Measurements from ENCODE around the gene GGACT.
A peak's percentile ranks its signal among the peaks of the same experiment; 100 is the strongest.

The GGACT gene

DNA sequence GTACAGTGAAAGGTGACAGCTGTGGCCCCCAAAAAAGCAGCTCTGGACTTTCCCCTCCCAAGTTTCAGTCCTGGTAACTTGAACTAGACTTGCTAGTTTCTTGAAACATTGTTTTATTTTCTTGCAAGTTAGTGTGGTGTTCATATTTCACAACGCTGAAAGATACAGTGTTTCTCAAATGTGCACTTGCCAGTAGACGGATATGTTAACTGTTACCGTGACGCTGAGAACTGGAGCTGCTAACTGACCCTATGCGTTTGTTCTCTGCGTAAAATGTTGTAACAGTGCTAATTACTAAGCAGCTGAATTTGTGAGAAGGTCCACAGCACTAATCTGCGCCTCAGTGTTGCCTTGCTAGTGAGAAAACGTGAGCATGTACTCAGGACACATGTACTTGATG, 79.6 kb downstream of the GGACT start:
- DNase-seq = no peak

DNA sequence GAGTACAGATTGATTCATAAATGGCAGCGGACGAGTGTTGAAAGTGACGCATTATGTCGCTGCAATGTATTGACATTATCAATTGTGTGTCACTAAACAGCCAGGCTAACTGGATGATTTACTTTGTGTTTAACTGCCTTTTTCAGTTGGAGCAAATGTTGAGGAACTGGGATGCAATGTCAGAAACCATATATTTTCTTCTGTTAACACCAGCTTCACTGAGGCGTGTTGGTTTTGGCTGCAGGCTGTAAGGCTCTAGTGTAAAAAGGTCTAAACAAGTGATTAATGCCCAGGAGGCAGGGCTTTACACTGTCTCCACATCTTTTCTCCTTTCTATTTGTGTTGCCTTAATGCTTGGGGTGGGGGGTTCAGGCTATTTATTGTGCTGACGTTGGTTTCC, 80.1 kb downstream of the GGACT start:
- DNase-seq = no peak

DNA sequence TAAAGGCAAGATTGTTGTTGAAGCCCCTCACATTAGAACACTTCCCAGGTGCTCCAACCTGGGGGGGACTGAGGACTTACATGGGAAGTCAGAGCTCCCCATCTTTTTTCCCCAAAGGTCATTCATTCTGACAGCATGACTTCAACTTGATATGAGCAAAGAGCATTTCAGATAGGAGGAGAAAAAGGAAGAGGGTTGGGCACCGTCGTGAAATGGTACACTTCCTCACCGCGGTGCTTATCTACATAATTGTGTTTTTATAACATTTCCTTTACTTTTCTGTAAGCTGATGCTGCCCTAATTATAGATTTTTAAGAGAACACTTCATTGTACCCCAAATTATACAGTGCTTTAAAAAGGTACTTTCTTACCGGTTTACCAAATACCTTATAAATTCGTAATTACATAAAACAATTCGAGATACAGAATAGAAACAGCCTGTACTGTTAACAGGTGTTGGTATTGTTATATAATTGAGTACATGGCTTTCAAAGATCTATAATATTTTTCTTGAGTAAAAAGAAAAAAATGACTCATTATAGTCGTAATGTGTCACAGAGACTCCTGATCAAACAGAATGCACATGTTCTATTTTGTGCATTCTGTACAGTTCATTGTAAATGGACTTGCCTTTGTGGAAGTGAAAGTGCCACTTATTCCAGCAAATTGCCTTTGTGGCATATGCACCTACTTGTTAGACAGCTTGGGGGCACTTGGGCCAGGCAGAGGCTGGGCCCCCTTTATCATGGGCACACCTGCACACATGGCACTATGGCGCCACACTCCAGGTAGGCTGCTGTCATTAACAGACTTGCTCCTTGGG, 81.8 kb downstream of the GGACT start:
- no peak for DNase-seq

DNA sequence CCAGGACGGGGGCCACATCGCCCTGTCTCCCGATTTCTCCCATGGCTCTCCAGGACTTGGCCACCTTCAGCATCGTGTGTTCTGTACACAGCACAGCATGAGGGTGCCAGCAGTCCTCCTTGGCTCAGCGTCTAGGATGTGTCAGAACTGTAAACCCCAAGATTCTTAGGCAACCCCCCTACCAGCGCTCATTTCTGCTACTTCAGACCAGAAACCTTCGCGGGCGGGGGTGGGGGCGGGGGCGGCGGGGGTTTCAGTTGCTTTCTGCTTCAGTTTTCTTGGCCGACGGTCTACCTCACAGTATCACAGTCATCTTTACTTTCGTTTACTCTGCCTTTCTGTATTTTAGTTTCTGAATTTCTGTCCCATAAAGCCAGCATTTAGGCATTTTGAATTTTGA, 82.4 kb downstream of the GGACT start:
- DNase-seq = no peak

DNA sequence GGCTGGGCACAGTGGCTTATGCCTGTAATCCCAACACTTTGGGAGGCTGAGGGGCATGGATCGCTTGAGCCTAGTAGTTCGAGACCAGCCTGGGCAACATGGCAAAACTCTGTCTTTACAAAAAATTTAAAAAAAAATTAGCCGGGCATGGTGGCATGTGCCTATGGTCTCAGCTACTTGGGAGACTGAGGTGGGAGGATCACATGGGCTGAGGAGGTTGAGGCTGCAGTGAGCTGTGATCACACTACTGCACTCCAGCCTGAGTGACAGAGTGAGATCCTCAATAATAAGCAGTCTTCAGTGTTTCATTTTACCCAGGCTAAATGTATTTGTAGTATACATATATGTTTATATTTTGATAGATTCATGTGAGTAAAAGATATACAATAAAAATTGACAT, 85.0 kb downstream of the GGACT start:
- DNase-seq = no peak

- DNase-seq = no peak
Measured at GRCh38 chr13:100502446-100502845, 86.1 kb downstream of the GGACT start.

DNA sequence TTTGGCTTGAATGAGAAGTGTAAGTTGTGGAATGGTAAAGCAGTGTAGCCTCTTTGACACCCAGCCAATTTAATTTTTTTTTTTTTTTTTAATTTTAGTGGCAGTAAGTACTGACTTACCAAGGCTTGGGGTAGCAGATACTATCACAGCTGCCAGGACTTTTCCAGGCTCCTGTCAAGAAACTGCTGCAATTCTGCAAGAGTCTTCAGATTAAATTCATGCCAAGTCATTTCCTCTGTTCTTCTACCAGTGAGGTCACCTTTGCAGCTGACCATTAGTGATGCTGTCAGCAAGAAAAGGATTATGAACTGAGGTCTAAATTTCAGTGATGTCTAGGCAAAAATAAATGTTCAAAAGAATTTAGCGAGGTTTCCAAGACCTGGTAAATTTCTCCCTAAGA, 91.2 kb downstream of the GGACT start:
- no peak for DNase-seq

DNA sequence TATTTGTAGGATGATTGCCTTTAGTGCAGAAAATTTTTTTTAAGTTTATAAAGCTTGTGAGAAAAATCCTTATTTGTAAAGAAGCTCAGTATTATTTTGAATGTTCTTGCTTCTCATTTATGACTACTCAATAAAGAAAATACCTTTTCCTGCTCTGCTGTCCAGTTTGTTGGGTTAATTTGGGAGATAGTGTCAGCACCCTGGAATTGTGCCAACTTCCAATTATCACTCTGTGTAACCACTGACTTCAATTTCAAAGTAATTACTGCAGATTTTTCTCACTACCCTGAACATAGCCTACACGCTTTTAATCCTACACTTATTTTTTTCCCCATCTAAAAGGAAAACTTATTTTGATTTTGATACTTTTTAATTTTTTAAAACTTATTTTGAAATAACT, 93.1 kb downstream of the GGACT start:
- DNase-seq = peak; percentile 13

- DNase-seq = no peak
Measured at GRCh38 chr13:100493418-100493817, 95.2 kb downstream of the GGACT start.

DNA sequence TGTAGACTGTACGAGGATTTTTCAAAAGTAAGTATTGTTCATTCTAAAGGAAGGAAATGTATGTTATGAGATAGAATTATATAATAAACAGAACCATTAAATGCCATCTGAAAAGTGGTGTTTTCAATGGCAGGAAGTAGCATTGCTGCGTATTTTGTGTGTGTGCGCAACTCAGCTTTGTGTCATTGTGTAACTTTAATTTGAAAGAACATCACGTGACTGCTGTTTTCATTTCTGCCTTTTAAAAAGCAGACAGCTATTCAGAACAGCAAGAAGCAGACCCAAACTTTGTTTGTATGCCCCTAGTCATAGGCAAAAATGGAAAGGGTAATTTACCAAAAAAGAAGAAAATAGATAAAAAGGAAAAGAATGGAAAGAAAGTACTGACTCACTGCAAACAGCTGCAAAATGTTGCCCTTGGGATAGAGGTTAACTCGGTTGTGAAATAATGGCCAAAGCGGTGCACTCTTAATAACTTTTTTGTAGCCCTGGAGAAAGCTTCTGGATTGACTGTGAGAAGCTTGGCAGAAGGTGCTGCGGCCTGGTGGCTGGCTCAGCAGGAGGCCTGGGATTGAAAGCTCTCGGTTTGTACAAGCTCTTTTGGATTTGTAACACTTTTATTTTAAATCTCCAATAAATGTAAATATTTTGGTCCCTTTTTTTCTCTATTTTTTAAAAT, 97.3 kb downstream of the GGACT start:
- no peak for DNase-seq

- DNase-seq = no peak
Measured at GRCh38 chr13:100490692-100491091, 97.9 kb downstream of the GGACT start.

DNA sequence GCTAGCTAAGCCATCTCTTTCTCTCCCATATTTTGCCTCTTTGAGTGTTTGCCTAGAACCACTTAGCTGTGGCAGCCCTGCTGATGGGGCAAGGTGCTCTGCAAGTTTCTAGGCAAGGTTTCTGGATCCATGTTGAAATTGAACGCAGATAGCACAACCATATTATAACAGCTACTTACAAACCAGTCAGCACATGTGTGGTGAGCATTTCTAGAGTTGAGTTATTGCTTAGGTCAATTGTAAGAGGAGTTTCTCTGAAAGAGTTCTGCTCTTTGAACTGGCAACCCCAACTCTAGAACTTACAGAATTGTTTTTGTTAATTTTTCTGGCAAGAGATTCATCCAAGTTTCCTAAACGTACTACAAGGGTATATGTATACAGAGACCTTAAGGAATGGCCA, 103.3 kb downstream of the GGACT start:
- no peak for DNase-seq

DNA sequence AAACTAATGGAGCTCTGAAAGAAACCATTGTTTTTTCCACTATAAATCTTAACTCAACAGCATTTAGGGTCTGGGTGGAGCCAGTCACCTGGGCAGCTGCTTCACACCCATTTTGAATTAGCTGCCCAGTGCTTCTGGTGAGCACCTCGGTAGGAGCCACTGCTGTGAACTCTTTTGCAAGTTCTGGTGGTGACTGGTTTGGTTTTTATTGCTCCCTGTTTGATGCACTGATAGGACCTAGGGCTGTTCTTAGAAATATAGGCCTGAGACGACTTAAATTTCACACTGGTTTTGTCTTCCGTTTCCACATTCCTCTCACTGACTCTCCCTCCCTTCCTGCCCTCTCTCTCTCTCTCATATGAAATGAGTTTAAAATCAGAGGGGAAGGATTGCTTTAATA, 103.9 kb downstream of the GGACT start:
- DNase-seq = no peak

DNA sequence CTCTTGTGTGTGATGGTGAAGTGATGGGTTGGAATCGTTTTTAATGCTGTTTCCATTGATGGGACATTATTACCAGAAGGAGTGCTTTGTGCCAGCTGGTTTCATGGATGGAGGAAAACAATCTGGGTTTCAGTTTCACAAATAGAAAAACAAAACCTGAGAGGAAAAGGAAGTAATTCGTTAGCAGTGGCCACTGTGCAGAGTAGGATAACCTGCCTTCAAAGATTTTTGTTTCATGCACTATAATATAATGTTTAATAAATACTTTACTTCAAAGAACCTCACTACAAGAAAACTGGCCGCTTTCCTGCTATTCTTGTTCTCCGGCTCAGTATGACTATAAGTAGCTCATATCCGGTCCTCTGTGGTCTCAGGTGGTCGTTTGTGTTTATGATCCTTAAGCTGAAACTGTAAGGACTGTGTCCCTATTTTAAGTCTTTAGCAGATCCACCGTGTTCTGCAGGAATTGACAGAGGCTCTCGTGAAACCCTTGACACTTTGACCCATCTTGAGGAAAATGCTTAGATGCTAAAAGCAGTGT, 104.7 kb downstream of the GGACT start:
- no peak for DNase-seq

- no peak for DNase-seq
Measured at GRCh38 chr13:100483139-100483538, 105.5 kb downstream of the GGACT start.

- DNase-seq = no peak
Measured at GRCh38 chr13:100480676-100481075, 107.9 kb downstream of the GGACT start.

Measured in hematopoietic multipotent progenitor cell treated with erythropoietin and hydrocortisone succinate and interleukin-3 and kit ligand, for 8 days (in vitro differentiated cells).